Activated gamma-delta T cell treated with anti-CD3 and anti-CD28 coated beads, Interleukin-2, amount 50 U/mL, for 16 hours (primary cell): ENCODE data around the gene ADORA1.

Experiments
- DNase-seq: peaks from one replicate; pipeline ENCODE4 v3.0.0-alpha.2; 2020; ENCODE audit warnings: low read depth

Gene ADORA1

GRCh38 chr1:203174324-203174985 lies 46.9 kb downstream of the ADORA1 start:
- DNase-seq: no peak

DNA sequence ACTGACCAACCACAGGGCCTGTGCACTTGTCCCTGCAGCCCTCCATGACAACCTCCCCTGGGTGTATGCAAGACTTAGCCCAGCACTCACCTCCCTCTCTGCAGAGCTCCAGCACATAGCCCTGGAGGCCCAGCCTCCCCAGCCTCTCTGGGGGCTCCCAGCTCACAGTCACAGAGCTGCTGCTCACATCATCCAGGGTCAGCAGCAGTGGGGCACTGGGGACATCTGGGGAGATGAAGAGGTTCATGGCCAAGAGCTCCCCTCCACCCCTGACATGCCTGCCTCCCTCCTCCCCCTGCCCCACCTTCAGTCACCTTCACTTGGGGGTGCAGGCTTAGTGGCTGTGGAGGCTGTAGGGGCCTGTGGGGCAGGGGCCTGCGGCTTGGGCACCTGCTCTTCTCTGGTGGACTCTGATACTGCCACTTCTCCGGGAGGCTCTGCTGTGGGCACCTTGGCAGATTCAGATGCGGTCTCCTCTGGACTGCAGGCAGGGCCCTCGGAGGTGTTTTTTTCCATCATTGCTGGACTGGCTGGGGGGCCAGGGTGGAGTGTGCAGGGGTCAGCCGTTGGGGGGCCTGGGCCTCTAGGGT lies 47.8 kb downstream of the ADORA1 start, which contains the start of gene MYBPH:
Gene MYBPH (minus strand): TSS at position 590 of the 590 bp plus-strand sequence. CDS start 71 bp downstream, at position 519.
- no peak for DNase-seq

DNA sequence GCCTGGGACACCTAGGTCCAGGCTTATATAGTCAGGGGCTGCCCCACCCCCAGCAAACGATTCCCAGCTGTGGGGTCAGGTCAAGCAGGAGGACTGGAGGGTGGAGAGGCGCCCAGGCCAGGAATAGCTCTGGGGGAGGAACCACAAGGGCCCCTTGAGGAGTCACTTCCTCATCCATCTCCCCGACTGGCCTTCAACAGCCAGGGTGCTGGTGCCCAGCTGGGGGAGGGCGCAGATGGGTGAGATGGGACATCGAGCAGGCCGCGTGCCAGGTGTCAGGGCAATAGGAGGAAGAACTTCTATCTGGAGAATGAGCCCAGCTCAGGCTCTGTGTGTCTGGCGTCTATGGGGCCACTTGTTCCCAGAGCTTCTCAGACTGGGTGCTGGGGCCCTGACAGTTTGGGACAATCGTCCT lies 48.3 kb downstream of the ADORA1 start:
- DNase-seq: no peak

DNA sequence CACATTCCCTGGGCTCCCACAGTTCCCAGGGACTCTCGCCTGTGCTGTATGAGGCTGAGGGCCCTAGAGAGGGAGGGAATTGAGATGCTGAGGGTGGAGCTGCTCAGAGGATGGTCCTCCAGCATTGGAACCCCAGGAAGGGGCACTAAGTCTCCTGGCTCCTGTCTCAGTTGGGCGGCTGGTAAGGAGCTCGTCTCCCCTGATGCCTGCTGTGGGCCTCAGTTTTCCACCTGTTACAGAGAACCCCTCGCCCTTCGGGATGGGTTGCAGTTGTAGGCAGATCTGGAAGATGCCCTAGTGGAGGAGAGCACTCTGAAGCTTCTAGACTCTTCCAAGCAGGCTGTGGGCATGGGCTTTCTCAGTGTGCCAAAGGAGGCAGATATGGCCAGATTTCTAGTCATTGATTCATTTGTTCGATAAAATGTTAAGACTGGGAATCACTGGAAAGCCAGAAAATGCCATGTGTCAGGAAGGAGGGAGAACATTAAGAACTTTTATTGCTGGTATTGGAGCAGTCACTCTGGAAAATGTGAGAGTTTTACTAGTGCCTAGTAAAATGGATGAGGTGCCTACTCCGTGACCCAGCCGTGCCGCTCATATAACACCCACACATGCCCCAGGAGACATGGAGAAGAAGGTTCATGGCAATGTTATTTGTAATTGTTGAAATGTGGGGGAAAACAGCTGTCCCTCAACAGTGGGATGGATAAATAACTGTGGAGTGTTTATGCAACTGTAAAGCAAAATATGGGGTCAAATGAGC lies 48.9 kb downstream of the ADORA1 start:
- no peak for DNase-seq

GRCh38 chr1:203177036-203177405 lies 49.5 kb downstream of the ADORA1 start:
- no peak for DNase-seq

DNA sequence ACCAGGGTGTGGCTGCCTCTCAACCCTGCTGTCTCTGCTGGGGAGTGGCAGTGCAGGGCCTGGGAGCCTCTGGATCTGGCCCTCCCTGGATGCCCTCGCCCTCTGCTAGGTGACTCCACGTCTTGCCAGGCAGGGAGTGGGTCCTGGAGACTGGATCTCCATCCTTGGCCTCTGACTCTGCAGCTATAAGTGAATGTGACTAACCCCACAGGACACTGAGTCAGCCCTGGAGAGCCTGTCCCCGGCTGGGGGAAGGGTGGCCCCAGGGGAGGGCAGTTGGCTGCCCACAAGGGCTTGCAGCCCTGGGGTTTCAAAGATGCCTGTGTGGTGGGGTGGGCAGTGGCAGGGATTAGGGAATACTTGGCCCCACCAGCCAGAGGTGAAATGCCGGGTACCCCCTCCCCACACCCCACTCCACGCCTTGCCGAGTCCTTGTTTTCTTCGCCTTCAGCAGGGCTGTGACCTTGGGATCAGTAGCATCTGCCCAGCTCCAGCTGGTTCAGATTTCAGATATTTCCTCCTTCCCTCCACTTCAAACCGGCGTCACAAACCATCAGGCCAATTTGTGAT lies 50.0 kb downstream of the ADORA1 start:
- no peak for DNase-seq

DNA sequence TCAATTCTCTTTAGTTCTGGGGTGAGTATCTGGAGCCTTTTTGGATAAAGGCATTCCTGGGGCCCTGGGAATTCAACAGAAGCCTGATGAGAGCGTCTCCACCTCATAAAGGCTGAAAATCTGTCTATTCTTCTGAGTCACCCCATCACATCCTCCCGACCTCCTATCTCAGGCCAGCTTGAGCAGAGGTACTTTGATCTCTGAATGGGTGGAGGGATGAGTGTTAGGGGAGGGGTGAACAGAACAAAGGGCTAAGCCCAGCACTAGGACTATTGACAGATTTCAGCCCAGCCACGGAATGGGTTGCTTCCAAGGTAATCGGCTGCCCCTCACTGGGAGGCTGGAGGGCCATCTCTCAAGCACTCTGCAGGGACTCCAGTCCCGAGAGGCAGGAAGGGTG lies 50.6 kb downstream of the ADORA1 start:
- no peak for DNase-seq

DNA sequence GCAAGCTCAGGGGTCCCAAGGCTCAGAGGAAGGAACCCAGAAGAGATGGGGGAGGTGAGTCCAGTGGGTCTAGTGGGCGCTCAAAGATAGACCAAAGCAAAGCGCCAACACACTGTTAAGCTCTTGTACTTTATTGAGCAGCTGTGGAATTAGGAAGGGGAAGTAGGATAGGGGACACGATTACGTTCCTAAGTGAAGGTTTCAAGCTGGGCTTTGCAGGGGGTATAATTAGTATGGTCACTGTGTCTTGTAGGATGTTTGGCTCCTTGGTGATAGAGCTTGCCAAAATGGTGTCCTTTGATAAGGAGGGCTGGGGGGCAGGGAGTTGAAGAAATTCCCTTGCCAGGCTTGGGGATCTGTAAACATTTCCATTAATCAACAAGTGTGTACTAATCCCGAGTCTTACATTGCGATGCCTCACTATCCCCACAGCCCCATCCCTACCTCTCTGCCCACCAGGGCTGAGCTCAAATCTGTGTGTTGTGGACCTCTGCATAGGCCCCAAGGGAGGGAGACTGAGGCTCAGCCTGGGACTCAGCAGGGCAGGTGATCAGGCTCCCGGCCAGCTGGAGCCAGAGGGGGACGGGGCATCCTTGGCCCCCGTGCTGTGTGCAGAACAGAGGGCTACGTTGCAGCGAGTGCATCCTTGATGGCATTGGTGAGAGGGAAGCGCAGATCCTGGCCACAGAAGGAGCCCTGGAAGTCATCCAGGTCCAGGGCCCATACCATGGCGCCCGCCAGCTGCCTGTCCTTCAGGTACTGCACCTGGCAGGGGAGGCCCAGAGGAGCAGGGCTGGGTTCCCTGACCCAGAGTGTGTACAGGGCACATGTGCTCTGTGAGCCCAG lies 51.5 kb downstream of the ADORA1 start:
- no peak for DNase-seq

- DNase-seq: no peak
Observed at GRCh38 chr1:203179667-203180005, 52.1 kb downstream of the ADORA1 start.

DNA sequence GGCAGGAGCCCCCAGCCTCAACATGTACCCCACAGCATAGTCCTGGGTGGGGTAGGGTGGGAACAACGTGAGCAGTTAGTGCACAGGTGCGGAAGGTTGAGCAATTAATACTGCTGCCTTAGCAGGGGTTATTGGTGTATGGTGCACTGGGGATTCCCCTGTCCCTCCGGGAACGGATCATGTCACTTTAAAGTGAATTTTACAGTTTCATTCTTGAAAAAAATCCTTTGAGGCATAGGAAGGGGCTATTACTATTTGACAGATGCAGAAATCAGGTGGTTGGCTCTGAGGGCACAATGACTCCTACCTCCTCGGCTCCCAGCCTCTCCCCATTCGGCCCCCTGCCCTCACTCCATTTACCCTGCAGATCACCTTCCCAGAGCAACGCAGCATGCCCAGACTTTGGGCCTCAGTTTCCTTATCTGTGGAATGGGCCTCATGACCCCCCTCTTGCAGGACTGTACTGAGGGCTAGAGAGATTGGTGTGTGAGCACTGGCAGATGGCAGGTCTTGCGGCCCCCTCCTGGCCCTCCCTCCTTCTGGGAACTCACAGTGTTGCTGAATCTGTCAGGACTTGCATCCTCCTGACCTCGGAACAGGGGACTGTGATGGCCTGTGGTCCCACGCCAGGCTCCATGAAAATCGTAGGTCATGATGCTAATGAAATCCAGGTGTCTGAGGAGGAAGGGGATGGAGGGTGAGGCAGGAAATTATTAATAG lies 53.2 kb downstream of the ADORA1 start:
- no peak for DNase-seq

GRCh38 chr1:203181586-203182386 lies 54.3 kb downstream of the ADORA1 start:
- DNase-seq: no peak

- DNase-seq: no peak
Observed at GRCh38 chr1:203182387-203182953, 54.9 kb downstream of the ADORA1 start.

DNA sequence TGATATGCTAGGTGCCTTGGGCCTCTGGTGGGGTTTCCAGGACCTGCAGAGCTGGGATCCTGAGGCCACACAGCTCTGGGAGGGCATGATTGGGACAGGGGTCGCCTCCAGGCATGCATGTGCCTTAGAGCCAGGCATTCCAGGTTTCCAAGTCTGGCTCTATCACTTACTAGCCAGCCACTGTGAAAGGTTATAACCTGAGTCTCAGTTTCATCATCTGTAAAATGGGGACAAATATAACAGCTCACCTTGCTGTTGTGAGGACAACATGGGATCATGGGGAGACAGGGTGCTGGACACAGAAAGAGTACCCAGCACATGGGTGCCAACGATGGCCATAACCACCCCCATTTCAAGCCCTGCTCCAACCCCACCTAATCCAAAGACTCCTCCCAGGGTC lies 56.3 kb downstream of the ADORA1 start:
- no peak for DNase-seq

DNA sequence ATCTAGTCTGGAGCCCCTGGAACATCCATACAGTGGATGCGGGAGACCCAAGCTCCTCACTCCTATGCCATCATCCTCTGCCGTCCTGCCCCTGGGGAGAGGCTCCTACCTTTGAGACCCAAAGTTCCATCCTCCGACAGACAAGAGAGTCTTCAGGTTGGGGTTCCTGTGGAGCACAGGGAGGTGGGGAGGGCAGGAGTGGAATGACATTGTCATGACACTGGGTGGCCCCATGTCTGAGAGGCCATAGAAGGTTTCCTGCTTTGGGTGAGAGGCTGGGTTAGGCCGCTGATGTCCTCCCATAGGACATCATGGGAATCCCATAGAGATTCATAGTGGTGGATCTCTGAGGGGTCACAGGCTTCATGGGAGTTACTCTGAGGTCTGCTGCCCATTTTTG lies 56.9 kb downstream of the ADORA1 start:
- no peak for DNase-seq

- DNase-seq: no peak
Observed at GRCh38 chr1:203185061-203185461, 57.5 kb downstream of the ADORA1 start.

DNA sequence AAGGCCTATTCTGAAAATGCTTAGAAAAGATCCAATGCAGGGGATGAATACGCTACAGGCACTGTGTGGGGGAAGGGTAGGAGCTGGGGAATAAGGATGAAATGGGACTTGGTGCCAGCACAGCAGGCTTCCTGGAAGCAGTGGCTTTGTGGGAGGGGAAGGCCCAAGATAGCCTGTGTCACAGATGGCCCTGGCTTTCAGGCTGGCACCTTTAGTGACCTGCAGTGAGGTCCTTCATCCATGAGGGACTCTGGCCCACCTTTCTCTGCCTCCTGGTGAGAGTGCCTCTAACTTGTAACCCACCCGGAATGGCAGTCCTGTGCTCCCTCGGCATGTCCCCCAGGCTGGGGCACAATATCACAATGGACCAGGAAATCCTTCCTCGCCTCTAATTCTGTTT lies 58.1 kb downstream of the ADORA1 start:
- no peak for DNase-seq

DNA sequence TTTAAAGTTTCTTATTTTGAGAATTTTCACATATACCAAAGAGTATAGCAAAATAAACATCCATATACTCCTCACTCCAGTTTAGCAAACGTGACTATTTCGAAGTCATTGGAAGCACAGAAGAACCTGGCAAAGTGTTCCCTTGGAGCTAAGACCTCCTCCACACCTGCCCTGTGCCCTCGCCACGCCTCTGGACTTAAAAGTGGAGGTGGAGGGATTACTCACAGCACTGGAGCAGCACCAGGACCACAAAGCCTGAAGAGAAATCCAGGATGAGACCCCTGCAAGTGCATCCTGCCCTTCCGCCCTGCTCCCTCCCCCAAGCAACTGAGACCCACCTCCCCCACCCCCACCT lies 58.5 kb downstream of the ADORA1 start:
- DNase-seq: no peak

DNA sequence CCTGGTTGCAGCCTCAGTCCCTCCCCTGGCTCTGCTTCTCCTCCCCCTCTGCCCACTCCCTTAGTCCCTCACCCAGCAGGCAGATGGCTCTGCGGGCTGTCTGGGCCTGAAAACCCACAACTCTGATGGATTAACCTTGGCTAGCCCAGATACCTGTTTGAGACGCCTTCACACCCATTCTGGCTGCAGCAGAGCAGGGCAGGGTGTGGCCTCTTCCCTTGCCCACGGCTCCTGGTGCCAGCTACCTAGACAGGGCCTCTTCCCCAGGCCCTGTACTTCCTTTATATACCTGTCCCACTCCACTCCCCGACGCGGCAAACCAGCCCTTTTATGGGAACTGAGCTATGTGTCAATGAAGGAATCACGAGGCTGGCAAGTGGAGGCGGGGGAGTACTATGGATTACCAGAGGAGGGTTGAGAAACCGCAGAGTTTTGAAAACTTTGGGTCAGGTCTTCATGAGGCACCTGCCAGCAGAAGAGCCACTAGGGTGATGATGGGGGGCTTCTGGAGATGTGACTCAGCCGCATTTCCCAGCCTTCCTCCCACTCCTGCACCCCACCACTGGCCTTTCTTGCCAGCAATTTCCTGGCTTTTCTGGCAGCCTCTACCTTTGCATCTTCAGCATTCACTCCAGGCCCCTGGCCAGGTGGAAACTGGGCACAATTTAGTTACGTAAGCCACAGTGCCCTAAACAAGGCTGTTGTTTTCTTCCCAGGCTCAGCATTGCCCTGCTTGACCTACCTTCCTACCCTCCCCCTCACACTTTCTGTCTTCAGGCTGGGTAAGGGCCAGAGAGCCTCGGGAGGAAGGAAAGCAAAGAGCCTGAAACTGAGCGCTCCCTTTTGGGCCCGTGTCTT lies 59.1 kb downstream of the ADORA1 start, which contains the start of gene CHI3L1:
Gene CHI3L1 (minus strand): TSS at position 259 of the 858 bp plus-strand sequence. CDS start 81 bp downstream, at position 178.
- no peak for DNase-seq

DNA sequence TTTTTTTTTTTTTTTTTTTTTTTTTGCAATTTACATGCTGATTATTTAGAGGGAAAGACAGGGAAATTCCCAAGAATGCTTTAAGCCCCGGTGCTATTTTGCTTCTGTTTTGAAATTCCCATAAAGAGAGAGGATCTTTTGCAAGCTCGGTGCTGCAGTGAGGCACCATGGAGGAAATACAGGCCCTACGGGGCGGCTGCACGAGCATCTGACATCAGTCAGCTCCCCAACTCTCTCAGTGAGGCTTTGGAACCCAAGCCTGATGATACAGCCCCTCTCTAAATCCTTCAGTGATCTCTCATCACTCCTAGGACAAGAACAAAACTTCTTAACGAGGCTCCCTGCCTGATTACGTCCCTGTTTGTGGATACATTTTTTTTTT lies 59.8 kb downstream of the ADORA1 start:
- no peak for DNase-seq
